Measurements from ENCODE around the gene FAM83G. TPM values are rescaled to one million over a fixed set of nuclear protein-coding genes. Genes with fewer than 3 reads are reported as not detected.
"Not testable (repeated sequence)": the region's sequence is repeated elsewhere in the genome, so short reads cannot be mapped to it uniquely, and the experiment has no call there.

FAM83G gene
- total RNA-seq (10 to 100 TPM in 1 of 2 donors, 1 to 10 TPM in 1; 8.8 to 12.1 TPM), polyA plus RNA-seq (ENCODE audit: insufficient read length in 6 of 6) (1 to 10 TPM; 2.9 to 3.9 (median 3.5) TPM)
- long read RNA-seq, donor 1, result 0 reads
- long read RNA-seq, donor 2, result 0 reads
- long read RNA-seq, donor 3, result 0 reads
- long read RNA-seq, donor 4, partial matches to known transcripts, result 0 of 1 reads
- long read RNA-seq, donor 4, other reads (novel, unspliced or antisense), result 1 of 1 reads
- long read RNA-seq, donor 5, result 0 reads
- long read RNA-seq, donor 6, full-length matches to known transcripts, result 1 of 1 reads
- long read RNA-seq, donor 6, partial matches to known transcripts, result 0 of 1 reads
- long read RNA-seq, donor 6, other reads (novel, unspliced or antisense), result 0 of 1 reads
- long read RNA-seq, donor 7, result 0 reads
- long read RNA-seq, donor 8, result 0 reads
- long read RNA-seq, donor 9, result 0 reads
- long read RNA-seq, donor 10, partial matches to known transcripts, result 0 of 1 reads
- long read RNA-seq, donor 10, other reads (novel, unspliced or antisense), result 1 of 1 reads
- long read RNA-seq, donor 11, result 0 reads
- long read RNA-seq, donor 12, result 0 reads

GRCh38 chr17:19004421-19005136 is at the start of gene FAM83G:
FAM83G (minus strand) TSS chr17:19004764; CDS start chr17:19004041, 723 bp downstream.
- Histone ChIP-seq H3K4me3 (peak within 1 kb of the TSS; percentile 48 to 60), H3K36me3 (peaks cover 0 to 8% of the 10 kb centered on the region in 2 donors), H3K27ac (peak within 1 kb of the TSS in 1 of 2 donors; percentile 75), H3K4me1 (peaks cover 3 to 32% of the 10 kb centered on the region in 2 donors), H3K9me3 (no peaks in the 10 kb centered on the region), H3K27me3 (peaks cover 0 to 28% of the 10 kb centered on the region in 2 donors)
- ATAC-seq (peak; percentile 91), DNase-seq (peak in 3 of 4 donors; percentile 64 to 94 (median 84))
- intact Hi-C loops (cut with DNase I), result no loop called here
- TF ChIP-seq CTCF (IDR thresholded peaks at IDR 0.05), result no peak

GRCh38 chr17:19048826-19049225 is 44.3 kb upstream of the FAM83G start:
- DNase-seq; H3K4me3 ChIP-seq; ATAC-seq; H3K27me3 ChIP-seq; H3K4me1 ChIP-seq; H3K27ac ChIP-seq; intact Hi-C loops (cut with DNase I); H3K9me3 ChIP-seq; H3K36me3 ChIP-seq: not testable (repeated sequence)

GRCh38 chr17:19047510-19047909 is 42.9 kb upstream of the FAM83G start:
- H3K4me3 ChIP-seq; H3K4me1 ChIP-seq; H3K27ac ChIP-seq; H3K36me3 ChIP-seq; intact Hi-C loops (cut with DNase I); ATAC-seq; H3K9me3 ChIP-seq; H3K27me3 ChIP-seq: not testable (repeated sequence)
- DNase-seq, result peak in 1 of 4 donors; percentile 2

- DNase-seq; H3K9me3 ChIP-seq; H3K36me3 ChIP-seq; intact Hi-C loops (cut with DNase I); H3K4me1 ChIP-seq; H3K27me3 ChIP-seq; H3K27ac ChIP-seq; H3K4me3 ChIP-seq: not testable (repeated sequence)
- ATAC-seq, result peak; percentile 34
These were observed 42.3 kb upstream of the FAM83G start, which contains the start of gene GRAP for GRCh38 chr17:19046782-19047375. GRAP (minus strand) TSS chr17:19046957; CDS start chr17:19046926, 31 bp downstream.

GRCh38 chr17:19044643-19045042 is 40.1 kb upstream of the FAM83G start:
- H3K4me1 ChIP-seq; intact Hi-C loops (cut with DNase I); H3K9me3 ChIP-seq; H3K4me3 ChIP-seq; H3K27ac ChIP-seq; DNase-seq; H3K27me3 ChIP-seq; ATAC-seq; H3K36me3 ChIP-seq: not testable (repeated sequence)

DNA sequence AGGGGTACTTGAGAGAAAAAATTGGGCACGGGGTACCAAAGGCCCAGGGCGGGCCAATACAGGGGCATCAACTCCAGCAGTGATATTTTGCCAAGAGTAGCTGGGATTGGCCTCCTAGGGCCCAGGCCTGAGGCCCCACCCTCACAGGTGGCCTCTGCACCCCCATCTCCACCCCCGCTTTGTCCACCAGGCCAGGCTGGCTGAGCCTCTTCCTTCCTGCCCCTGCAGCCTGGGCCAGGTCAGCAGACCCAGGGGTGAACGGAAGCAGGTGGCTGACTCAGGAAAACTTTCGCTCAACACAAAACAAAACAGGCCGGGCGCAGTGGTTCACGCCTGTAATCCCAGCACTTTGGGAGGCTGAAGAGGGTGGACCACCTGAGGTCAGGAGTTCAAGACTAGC is 38.5 kb upstream of the FAM83G start:
- H3K4me1 ChIP-seq; intact Hi-C loops (cut with DNase I); H3K27me3 ChIP-seq; H3K4me3 ChIP-seq; H3K36me3 ChIP-seq; H3K9me3 ChIP-seq; H3K27ac ChIP-seq; DNase-seq: not testable (repeated sequence)
- peak; percentile 38 for ATAC-seq

DNA sequence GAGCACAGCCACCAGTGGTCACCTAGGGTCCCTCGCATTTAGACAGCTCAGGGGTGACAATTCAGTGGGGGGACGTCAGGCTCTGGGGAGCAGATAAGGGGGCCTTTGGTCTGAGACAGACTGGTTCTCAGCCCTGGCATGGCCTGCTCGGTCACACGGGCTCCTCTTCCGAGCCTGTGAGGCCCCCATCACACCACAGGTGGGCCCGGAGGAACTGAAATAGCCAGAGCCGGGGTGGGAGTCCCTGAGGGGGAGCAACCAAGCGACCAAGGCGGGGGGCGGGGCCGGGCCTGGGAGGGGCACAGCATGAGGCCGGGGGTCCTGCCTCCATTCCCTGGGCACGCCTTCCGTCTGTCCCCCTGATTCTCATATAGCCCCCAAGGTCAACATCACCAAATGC is 37.8 kb upstream of the FAM83G start:
- DNase-seq; ATAC-seq; intact Hi-C loops (cut with DNase I); H3K4me3 ChIP-seq; H3K27ac ChIP-seq; H3K27me3 ChIP-seq; H3K9me3 ChIP-seq; H3K4me1 ChIP-seq; H3K36me3 ChIP-seq: not testable (repeated sequence)

DNA sequence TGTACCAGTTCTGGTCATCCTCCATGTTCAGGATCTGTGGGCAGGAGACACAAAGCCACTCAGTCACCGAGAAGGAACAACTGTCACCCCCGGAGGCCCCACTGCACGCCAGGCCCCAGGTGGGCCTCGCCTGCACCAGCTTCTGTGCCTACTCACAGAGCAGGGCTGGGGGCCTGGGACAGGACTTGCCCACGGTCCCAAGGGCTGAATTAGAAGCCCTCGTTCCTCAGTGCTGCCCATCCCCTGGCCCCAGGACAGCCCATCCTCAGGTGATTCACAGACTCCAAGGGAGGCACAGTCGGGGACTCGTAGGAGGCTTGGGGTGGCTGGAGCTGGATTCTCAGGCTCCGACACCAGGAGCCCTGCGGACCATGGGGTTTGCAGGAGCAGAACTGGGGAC is 37.3 kb upstream of the FAM83G start:
- peak in 1 of 4 donors; percentile 21 for DNase-seq
- H3K4me3 ChIP-seq; H3K9me3 ChIP-seq; H3K4me1 ChIP-seq; H3K36me3 ChIP-seq; H3K27ac ChIP-seq; intact Hi-C loops (cut with DNase I); ATAC-seq; H3K27me3 ChIP-seq: not testable (repeated sequence)

GRCh38 chr17:19040350-19040749 is 35.8 kb upstream of the FAM83G start:
- H3K4me3 ChIP-seq; H3K27ac ChIP-seq; H3K27me3 ChIP-seq; H3K4me1 ChIP-seq; H3K36me3 ChIP-seq; H3K9me3 ChIP-seq; intact Hi-C loops (cut with DNase I); ATAC-seq; DNase-seq: not testable (repeated sequence)

- ATAC-seq; H3K9me3 ChIP-seq; H3K27me3 ChIP-seq; H3K4me1 ChIP-seq; H3K27ac ChIP-seq; DNase-seq; H3K36me3 ChIP-seq; intact Hi-C loops (cut with DNase I); H3K4me3 ChIP-seq: not testable (repeated sequence)
These were observed 34.2 kb upstream of the FAM83G start for GRCh38 chr17:19038730-19039129.

- intact Hi-C loops (cut with DNase I), result not testable (repeated sequence)
- ATAC-seq, result peak; percentile 31
These were observed 33.4 kb upstream of the FAM83G start for GRCh38 chr17:19038007-19038406.

More at GRCh38 chr17:19038007-19038406, 33.4 kb upstream of the FAM83G start:
- not testable (repeated sequence) for H3K4me1 ChIP-seq, H3K27me3 ChIP-seq, H3K4me3 ChIP-seq, H3K36me3 ChIP-seq, DNase-seq, H3K27ac ChIP-seq, H3K9me3 ChIP-seq

All from left lung (tissue), 14 donors.